Activated gamma-delta T cell treated with anti-CD3 and anti-CD28 coated beads, Interleukin-2, amount 50 U/mL, for 16 hours (primary cell): ENCODE results near the gene ARHGEF1.
"Not testable (repeated sequence)": the region's sequence is repeated elsewhere in the genome, so short reads cannot be mapped to it uniquely, and the experiment has no call there.

Experiments used
- DNase-seq: peaks from one replicate; pipeline ENCODE4 v3.0.0-alpha.2; 2020; ENCODE audit warnings: low read depth

The ARHGEF1 gene

GRCh38 chr19:41930926-41931592 is 48.1 kb downstream of the ARHGEF1 start:
- DNase-seq, result no peak

- no peak for DNase-seq
These were observed 49.3 kb downstream of the ARHGEF1 start for GRCh38 chr19:41932259-41932719.

- no peak for DNase-seq
These were observed 49.8 kb downstream of the ARHGEF1 start for GRCh38 chr19:41932720-41933332.

DNA sequence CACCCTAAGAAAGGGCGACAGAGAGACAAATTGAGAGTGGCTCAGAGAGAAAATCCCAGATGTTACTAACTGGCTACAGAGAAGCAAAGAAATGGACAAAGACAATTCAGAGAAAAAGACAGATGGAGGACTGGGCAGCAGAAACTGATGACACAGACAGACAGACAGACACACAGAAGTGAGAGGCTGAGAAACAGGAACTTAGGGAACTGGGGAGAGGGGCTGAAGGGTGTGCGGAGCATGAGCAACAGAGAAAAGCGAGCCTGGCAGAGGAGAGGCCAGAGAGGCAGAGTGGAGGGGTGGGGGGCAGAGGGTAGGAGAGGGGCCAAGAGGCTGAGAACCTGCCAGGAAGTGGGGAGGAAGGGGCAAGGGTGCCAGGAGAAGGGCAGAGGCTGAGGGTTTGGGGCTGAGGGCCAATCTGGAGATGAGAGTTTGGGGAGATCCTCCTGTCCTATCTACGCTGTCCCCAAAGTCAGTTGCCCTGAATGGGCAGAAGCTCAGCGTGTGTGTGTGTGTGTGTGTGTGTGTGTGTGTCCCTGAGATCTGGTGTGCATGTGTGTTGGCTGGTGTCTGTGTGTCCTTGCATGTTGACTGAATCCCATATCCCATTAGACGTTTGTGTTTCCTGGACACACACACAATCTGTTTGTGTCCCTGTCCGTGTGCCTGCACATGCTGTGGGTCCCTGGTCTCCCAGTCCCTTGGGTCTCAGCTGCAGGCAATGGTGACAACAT is 50.9 kb downstream of the ARHGEF1 start:
- no peak for DNase-seq

DNA sequence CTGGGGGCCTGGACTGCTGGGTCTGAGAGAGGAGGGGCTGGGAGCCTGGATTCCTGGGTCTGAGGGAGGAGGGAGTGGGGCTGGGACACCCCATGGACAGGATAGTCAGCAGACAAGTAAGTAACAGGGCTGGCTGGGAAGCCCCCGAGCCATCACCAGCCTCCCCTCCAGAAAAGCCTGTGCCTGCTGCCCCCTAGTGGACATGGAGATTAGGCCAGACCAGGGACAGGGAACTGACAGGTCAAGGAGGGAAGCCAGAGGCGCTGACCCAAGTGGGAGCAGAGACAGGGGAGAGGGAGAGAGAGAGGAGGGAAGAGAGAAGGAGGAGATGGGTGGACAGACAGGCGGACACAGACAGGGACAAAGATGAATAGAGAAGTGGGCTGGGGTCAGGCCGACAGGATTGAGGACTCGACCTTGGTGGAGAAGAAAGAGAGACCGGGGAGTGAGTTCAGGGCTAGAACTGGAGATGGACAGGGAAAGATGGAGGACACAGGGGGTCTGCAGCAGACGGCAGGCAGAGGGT is 51.9 kb downstream of the ARHGEF1 start:
- DNase-seq, result peak; percentile 75

GRCh38 chr19:41935760-41936415 is 52.9 kb downstream of the ARHGEF1 start:
- DNase-seq, result no peak

DNA sequence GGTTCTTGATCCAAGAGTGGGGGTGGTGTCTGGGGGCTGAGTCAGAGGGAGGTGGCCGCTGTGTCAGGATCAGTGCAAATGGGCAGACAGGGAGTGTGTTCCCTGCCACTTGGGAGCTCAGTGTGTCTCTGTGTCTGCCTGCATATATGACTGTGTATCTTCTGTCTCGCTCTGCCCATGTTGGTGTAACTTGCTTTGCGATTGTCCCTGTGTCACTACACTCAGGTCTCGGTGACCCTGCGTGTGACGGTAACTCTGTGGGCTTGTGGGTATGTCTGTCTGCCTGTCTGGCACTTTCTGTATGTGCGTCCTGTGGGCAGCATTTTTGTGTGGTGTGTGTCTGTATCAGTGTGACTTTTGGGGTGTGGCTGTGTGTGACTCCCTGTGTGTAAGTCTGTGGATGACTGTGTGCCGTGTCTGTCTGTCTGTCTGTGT is 53.4 kb downstream of the ARHGEF1 start:
- DNase-seq, result peak; percentile 38

- no peak for DNase-seq
These were observed 54.0 kb downstream of the ARHGEF1 start for GRCh38 chr19:41936961-41937360.

DNA sequence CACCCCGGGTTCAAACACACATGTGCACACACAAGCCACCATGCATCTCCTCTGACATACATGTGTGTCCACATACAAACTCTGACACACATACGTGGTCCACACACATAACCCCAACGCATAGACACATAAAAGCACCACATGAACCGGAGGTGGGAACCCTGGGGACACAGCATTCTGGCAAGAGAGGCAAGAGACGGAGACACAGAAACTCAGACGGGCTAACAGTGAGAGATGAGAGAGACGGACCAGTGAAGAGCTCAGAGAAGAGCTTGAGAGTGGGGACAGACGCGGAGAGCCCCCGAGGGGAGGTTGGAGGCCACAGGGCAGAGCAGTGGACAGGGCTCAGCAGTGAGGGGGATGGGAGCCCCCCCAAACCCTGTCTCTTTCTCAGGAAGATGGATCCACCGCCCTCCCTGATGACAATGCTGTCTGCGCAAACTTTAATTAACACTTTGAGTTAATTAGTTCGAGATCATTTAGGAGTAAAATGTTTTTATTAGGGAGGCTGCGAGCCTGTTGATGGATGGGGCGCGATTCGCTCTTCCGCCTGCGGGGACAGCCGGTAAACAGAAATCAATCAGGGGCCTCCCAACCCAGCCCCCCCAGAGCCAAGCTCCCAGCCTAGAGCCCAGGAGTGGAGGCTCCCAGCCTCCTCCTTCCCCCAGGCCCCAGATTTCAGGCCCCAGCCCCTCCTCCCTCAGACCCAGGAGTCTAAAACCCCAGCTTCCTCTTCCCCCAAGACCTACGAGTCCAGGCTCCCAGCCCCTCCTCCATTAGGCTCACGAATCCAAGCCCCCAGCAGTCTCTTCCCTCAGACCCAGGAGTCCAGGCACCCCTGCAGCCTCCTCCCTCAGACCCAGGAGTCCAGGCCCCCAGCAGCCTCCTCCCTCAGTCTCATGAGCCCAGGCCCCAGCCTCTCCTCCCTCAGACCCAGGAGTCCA is 54.8 kb downstream of the ARHGEF1 start:
- no peak for DNase-seq

DNA sequence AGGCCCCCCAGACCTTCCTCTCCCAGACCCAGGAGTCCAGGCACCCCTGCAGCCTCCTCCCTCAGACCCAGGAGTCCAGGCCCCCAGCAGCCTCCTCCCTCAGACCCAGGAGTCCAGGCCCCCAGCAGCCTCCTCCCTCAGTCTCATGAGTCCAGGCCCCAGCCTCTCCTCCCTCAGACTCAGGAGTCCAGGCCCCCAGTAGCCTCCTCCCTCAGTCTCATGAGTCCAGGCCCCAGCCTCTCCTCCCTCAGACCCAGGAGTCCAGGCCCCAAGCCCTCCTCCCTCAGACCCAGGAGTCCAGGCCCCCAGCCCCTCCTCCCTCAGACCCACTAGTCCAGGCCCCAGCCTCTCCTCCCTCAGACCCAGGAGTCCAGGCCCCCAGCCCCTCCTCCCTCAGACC is 56.2 kb downstream of the ARHGEF1 start:
- DNase-seq, result not testable (repeated sequence)

GRCh38 chr19:41939861-41940730 is 57.1 kb downstream of the ARHGEF1 start:
- DNase-seq, result no peak

DNA sequence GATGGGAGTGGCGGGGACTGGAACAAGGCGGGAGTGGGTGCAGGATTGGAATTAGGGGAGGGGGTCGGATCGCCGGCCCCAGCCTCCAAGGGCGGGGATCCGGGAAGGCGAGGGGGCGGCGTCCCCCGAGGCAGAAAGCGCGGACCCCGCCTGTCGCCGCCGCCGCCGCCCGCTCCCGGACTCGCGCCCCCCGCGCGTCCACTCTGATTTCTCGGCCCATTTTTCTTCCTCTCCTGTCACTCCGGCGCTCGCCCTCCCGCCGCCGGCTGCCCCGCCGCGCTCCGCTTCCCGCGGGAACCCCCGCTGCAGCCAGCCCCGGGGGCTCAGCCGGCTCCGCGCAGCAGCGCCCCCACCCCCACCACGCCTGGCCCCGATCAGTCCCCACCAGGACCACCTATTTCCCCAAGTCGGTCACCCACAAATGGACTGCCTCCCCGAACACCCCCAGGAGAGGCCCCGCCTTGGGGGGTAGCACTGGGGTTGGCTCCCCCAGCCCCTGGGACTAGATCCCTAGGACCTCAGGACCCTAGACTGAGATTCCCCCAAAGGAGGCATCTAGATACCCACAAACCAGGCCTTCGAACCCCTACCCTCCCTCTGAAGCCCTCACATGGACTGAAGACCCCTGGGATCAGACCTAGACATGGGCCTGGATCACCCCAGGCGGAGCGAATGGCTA is 57.9 kb downstream of the ARHGEF1 start:
- no peak for DNase-seq

DNA sequence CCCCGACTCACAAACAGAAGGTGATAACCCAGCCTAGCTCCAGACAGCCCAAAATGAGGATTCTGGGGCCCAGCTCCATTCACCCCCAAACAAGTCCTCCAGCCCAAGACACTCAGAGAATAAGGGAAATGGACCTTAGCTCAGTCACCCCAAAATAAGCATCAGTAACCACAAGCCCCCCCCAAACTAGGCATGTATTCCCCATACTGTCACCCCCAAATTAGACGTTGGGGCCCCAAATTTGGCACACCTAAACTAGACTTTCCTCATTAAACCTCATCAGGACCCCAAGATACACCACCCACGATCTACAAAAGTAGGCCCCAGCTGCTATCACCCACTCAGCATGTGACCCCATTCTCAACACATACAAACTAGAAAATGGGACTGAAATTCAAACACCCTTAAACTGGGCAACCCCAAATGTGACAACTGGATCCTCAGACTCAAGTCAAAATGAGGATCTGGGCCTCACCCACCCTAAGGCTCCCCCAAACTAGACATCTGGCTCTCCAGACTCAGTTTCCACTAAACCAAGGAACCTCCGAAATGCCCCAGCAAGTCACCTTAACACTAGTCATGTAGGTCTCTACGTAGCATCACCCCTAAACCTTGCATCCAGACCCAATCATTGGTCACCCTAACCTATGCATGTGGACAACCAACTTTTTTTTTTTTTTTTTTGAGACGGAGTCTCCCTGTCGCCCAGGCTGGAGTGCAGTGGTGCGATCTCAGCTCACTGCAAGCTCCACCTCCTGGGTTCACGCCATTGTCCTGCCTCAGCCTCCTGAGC is 58.6 kb downstream of the ARHGEF1 start:
- DNase-seq, result no peak

GRCh38 chr19:41944336-41944735 is 61.4 kb downstream of the ARHGEF1 start:
- no peak for DNase-seq

- peak; percentile 90 for DNase-seq
These were observed 62.3 kb downstream of the ARHGEF1 start for GRCh38 chr19:41945135-41945766.

DNA sequence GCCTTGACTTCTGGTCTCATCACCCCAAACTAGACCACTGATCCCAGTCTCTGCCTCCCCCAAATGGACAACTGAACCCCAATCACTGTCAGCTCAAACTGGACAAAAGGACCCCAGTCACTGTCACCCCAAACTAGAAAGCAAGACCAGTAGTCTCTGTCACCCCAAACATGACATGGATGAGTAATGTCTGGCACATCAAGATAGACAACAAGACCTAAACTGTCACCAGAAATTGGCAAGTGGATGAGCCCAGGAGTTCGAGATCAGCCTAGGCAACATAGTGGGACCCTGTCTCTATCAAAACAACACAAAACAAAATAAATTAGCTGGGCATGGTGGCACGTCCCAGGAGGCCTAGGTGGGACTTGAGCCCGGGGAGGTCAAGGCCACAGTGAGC is 64.1 kb downstream of the ARHGEF1 start:
- DNase-seq, result no peak

DNA sequence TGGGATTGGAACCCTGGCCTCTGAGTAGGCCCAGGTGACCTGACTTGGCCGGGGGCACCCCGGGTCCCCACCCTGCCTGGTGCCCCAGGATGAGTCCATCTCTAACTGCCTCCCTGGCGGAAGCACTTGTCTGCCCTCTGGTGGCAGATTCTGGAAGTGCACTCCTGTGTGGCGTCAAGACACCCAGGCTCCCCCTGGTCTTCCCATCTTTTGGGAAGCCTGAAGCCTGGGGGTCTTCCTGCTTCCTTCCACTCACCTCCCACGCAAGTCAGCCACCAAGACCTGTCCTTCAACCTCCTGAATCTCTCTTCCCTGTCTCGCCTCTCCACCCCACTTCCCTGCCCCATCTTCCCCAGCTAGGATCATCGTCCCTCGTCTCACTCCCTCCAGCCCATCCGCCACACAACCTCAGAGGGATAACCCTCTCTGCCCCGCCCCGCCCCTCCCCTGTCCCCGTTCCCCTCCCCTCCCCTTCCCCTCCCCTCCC is 68.7 kb downstream of the ARHGEF1 start:
- peak; percentile 88 for DNase-seq

DNA sequence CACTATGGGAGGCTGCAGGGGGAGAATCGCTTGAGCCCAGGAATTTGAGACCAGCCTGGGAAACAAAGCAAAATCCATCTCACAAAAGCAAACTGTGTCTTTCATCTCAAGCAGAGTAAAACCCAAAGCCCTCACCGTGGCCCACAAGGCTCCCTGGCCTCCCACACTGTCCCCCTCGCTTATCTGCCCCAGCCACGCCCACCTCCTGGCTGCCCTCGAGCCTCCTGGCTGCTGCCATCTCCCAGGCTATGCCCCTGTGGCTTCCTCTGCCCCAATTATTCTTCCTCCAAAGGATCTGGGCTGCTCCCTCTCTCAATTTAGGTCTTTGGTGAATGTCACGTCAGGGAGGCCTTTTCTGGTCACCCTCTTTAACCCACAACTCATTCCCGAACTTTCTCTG is 72.5 kb downstream of the ARHGEF1 start:
- DNase-seq, result no peak
